WERI-Rb-1 (cell line): Measurements from ENCODE around the gene ITGB3.

Experiments used
- DNase-seq: peaks from one replicate; pipeline ENCODE4 v3.0.0-alpha.2; 2020
- H3K27ac ChIP-seq: fragments of 250-450 bp; sonication (Bioruptor Pico); 2 replicates; pipeline ENCODE4 v1.5.1; 2020; ENCODE audit warnings: mild to moderate bottlenecking, moderate library complexity
- H3K27me3 ChIP-seq: fragments of 250-450 bp; sonication (Bioruptor Pico); 2 replicates; pipeline ENCODE4 v1.5.1; 2021; ENCODE audit warnings: mild to moderate bottlenecking, low read depth, moderate library complexity; ENCODE audit not compliant: insufficient read depth, severe bottlenecking
- H3K36me3 ChIP-seq: fragments of 250-450 bp; sonication (Bioruptor Pico); 2 replicates; pipeline ENCODE4 v1.5.1; 2020; ENCODE audit warnings: mild to moderate bottlenecking, moderate library complexity
- H3K4me3 ChIP-seq: 2 replicates; pipeline ENCODE4 v1.5.1; 2011; ENCODE audit warnings: low read depth, mild to moderate bottlenecking, control low read depth, low read length
- H3K9me3 ChIP-seq: fragments of 250-450 bp; sonication (Bioruptor Pico); 2 replicates; pipeline ENCODE4 v1.5.1; 2021; ENCODE audit warnings: mild to moderate bottlenecking, moderate library complexity; ENCODE audit not compliant: severe bottlenecking
- TF ChIP-seq, protein P1 (sequence below): IDR thresholded peaks from 2 replicates; pipeline ENCODE4 v1.5.1; 2011; ENCODE audit warnings: low read depth, mild to moderate bottlenecking, control low read depth, inconsistent platforms, low read length

The ITGB3 gene

DNA sequence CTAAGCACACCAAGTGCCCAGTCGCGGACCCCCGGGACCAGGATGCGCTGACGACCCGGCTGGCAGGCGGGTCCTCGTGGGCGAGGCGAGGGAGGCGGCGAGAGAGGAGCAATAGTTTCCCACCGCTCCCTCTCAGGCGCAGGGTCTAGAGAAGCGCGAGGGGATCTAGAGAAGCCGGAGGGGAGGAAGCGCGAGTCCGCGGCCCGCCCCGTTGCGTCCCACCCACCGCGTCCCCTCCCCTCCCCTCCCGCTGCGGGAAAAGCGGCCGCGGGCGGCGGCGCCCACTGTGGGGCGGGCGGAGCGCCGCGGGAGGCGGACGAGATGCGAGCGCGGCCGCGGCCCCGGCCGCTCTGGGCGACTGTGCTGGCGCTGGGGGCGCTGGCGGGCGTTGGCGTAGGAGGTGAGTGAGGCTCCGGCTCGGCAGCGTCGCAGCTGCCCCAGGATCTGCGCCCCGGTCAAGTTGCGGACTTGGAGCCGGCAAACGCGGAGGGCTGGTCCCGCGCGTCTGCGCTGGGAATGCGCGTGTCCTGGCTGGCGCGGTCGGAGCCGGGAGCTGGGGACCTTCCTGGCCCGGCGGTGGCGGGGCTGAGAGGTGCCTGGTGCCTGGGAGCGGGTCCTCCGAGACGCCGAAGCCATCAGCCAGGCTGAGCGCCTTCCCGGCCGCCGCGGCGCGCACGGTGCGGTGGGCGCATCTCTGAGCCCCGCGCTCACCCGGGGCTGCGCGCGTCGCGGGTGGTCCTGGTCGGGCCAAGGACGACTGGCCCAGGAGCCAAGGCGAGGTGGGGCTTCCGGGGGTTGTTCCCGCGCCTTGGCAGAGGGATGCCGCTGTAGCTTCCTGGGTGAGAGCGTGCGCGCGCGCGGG lies at the start of gene ITGB3:
Gene ITGB3, plus strand, starts transcription at position 287 of the 862 bp plus-strand sequence. Its CDS starts 35 bp downstream, at position 322.
- H3K4me3 ChIP-seq, result peak within 1 kb of the TSS; percentile 48
- TF ChIP-seq, protein P1, sequence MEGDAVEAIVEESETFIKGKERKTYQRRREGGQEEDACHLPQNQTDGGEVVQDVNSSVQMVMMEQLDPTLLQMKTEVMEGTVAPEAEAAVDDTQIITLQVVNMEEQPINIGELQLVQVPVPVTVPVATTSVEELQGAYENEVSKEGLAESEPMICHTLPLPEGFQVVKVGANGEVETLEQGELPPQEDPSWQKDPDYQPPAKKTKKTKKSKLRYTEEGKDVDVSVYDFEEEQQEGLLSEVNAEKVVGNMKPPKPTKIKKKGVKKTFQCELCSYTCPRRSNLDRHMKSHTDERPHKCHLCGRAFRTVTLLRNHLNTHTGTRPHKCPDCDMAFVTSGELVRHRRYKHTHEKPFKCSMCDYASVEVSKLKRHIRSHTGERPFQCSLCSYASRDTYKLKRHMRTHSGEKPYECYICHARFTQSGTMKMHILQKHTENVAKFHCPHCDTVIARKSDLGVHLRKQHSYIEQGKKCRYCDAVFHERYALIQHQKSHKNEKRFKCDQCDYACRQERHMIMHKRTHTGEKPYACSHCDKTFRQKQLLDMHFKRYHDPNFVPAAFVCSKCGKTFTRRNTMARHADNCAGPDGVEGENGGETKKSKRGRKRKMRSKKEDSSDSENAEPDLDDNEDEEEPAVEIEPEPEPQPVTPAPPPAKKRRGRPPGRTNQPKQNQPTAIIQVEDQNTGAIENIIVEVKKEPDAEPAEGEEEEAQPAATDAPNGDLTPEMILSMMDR, result peak; percentile 82
- peak; percentile 88 for DNase-seq
- H3K27me3 ChIP-seq, result no peaks in the 10 kb centered on the region
- H3K36me3 ChIP-seq, result no peaks in the 10 kb centered on the region
- H3K27ac ChIP-seq, result no peak within 1 kb of the TSS
- peaks cover 1% of the 10 kb centered on the region for H3K9me3 ChIP-seq

GRCh38 chr17:47203984-47204721 lies 49.5 kb upstream of the ITGB3 start:
- TF ChIP-seq, protein P1, result no peak
- Histone ChIP-seq H3K36me3 (no peaks in the 10 kb centered on the region), H3K27ac (no peak overlapping the region), H3K9me3 (no peaks in the 10 kb centered on the region), H3K4me3 (no peak overlapping the region), H3K27me3 (no peaks in the 10 kb centered on the region)
- no peak for DNase-seq

GRCh38 chr17:47204722-47205418 lies 48.8 kb upstream of the ITGB3 start:
- TF ChIP-seq, protein P1, result no peak
- Histone ChIP-seq H3K27me3 (no peaks in the 10 kb centered on the region), H3K27ac (no peak overlapping the region), H3K9me3 (no peaks in the 10 kb centered on the region), H3K4me3 (no peak overlapping the region), H3K36me3 (no peaks in the 10 kb centered on the region)
- no peak for DNase-seq

DNA sequence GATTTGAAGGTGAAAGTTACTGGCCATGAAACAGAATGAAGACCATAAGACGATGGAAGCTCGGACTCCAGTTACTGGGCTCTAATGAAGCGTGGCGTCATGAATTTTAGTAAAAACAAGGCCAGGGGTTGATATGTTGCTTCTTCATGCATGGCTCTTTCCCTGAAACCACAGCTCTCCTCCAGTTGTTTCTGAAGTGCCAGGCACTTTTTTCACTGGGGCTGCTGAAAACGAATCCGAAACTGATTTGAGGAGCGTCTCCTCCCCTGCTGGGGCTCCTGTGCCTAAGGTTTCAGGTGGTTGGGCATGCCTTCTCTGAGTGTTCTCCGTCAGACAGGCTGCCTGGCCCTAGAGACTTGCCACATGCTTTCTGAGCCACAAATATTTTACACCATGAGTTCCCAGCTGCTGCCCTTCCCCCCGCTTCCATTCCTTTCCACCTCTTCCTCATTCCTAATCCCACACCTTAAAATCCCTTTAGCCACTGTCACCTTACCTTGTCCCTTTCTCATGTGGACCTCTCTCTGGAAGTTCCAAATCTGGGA lies 48.1 kb upstream of the ITGB3 start:
- H3K27ac ChIP-seq, result no peak overlapping the region

More for the DNA sequence above, 48.1 kb upstream of the ITGB3 start:
- no peaks in the 10 kb centered on the region for H3K9me3 ChIP-seq
- no peak for DNase-seq
- H3K27me3 ChIP-seq, result no peaks in the 10 kb centered on the region
- H3K36me3 ChIP-seq, result no peaks in the 10 kb centered on the region
- no peak overlapping the region for H3K4me3 ChIP-seq
- TF ChIP-seq, protein P1, result no peak
